ENCODE measurements around the gene TMEM72. TPM values are rescaled to one million over a fixed set of nuclear protein-coding genes. Genes with fewer than 3 reads are reported as not detected.

Gene TMEM72
- total and polyA plus RNA-seq, 2 experiments from 2014 or later, result 0.13 TPM; not detected in 1

DNA sequence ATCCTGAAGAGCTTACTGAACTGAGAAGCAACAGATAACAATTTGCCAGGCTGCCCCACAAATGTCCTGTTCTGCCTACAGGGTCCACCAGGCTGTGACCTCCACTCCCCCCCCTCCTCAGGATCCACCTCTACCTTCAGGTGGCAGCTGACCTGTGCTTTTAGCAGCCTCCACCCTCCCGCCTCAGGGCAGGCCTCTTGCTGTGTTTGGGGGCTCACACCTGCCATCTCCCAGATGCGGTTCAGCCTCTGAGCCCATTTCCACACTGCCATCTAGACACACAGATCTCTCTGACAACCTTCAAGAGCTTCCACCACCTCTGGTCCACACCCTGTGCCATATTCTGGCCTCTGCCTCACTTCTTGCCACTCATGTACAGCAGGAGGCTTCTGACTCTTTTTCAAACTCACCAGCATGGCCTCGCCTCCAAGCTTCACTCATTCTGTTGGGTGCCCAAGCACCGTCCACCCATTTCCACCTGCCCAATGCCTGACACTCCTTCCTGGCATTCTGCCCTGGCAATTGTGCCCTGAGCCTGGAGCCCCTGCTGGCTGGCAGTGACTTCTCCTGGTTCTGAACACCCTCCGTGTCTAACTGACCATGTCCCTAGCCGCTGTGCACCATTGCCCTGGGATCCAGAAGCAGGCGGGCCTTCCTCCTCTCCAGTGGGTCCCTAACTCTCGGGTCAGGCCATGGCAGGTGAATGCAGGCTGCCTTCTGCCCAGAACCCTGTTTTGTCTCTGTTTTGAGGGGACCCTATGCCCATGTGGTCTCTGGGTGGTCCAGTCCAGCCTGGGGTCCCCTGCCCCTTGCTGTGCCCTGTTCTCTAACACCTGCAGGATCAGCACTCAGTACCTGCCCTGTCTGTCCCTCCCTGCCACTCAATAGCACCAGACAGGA lies 18.5 kb downstream of the TMEM72 start:
- no peak for DNase-seq (ENCODE audit: low spot score)
- no peaks in the 10 kb centered on the region for H3K9me3 ChIP-seq (ENCODE audit: low read depth)
- WGBS (ENCODE audit: low lambda C conversion rate, missing lambda C conversion rate), result 79% methylated on average over 8 of the region's 8 CpGs

DNA sequence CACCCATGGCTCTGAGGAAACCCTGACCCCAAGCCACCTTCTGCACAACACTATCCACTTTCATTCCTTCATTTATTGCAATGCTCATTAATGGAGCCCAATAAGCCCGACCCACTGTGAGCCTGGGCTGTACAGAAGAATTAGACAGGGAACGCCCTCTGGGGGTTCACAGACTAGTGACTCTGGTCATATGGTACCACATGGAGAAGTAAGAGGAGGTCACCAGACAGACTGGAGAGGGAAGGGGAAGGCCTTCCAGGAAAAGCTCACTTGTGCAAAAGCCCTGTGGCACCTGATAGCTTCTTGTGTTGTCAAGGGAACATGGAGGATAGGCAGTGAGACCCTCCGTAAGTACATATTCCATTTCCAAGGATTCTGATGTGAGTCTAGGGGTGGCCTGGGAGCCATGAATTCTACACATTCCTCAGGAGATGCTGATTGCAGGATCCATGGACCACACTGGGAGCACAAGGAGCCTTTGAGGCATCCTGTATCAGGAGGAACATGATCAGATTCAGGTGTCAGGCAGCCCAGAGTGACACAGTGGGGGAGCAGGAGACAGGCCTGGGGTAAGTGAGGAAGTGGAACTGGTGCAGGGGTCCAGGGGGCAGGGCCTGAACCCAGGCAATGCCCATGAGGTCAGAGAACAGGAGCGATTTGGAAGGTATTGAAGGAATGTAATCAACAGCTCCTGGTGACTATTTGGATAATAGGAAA lies 19.9 kb downstream of the TMEM72 start:
- Histone ChIP-seq H2AFZ (no peak overlapping the region), H4K20me1 (ENCODE audit: insufficient read depth, poor library complexity, severe bottlenecking) (no peaks in the 10 kb centered on the region), H3K27ac (no peak overlapping the region), H3K79me2 (no peaks in the 10 kb centered on the region), H3K9me2 (replicated peaks; ENCODE audit: insufficient read depth) (no peaks in the 10 kb centered on the region), H3K36me3 (replicated peaks; ENCODE audit: insufficient read depth, low read depth) (no peaks in the 10 kb centered on the region), H3K9me3 (ENCODE audit: low read depth) (no peaks in the 10 kb centered on the region), H3K4me2 (no peak overlapping the region), H3K4me3 (no peak overlapping the region), H3K27me3 (no peaks in the 10 kb centered on the region), H3K4me1 (ENCODE audit: insufficient read depth) (no peaks in the 10 kb centered on the region)
- no peak for DNase-seq (ENCODE audit: low spot score)
- WGBS (ENCODE audit: low lambda C conversion rate, missing lambda C conversion rate), result 83% methylated on average over 4 of the region's 4 CpGs
- TF ChIP-seq EZH2 (IDR thresholded peaks at IDR 0.05; ENCODE audit: borderline replicate concordance) (no peak), EZH2phosphoT487 (IDR thresholded peaks at IDR 0.05; ENCODE audit: low read depth, severe bottlenecking, unreplicated experiment) (no peak)
- TF ChIP-seq, protein P1, sequence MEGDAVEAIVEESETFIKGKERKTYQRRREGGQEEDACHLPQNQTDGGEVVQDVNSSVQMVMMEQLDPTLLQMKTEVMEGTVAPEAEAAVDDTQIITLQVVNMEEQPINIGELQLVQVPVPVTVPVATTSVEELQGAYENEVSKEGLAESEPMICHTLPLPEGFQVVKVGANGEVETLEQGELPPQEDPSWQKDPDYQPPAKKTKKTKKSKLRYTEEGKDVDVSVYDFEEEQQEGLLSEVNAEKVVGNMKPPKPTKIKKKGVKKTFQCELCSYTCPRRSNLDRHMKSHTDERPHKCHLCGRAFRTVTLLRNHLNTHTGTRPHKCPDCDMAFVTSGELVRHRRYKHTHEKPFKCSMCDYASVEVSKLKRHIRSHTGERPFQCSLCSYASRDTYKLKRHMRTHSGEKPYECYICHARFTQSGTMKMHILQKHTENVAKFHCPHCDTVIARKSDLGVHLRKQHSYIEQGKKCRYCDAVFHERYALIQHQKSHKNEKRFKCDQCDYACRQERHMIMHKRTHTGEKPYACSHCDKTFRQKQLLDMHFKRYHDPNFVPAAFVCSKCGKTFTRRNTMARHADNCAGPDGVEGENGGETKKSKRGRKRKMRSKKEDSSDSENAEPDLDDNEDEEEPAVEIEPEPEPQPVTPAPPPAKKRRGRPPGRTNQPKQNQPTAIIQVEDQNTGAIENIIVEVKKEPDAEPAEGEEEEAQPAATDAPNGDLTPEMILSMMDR (IDR thresholded peaks at IDR 0.05; ENCODE audit: poor library complexity), result no peak

More for the DNA sequence above, 18.5 kb downstream of the TMEM72 start:
- Histone ChIP-seq H3K36me3 (replicated peaks; ENCODE audit: insufficient read depth, low read depth) (no peaks in the 10 kb centered on the region), H3K4me2 (no peak overlapping the region), H2AFZ (no peak overlapping the region), H3K4me3 (no peak overlapping the region), H3K27me3 (no peaks in the 10 kb centered on the region), H3K9me2 (replicated peaks; ENCODE audit: insufficient read depth) (no peaks in the 10 kb centered on the region), H4K20me1 (ENCODE audit: insufficient read depth, poor library complexity, severe bottlenecking) (no peaks in the 10 kb centered on the region), H3K4me1 (ENCODE audit: insufficient read depth) (no peaks in the 10 kb centered on the region), H3K79me2 (no peaks in the 10 kb centered on the region), H3K27ac (no peak overlapping the region)
- TF ChIP-seq, protein P1 (IDR thresholded peaks at IDR 0.05; ENCODE audit: poor library complexity), result no peak
- TF ChIP-seq EZH2phosphoT487 (IDR thresholded peaks at IDR 0.05; ENCODE audit: low read depth, severe bottlenecking, unreplicated experiment) (no peak), EZH2 (IDR thresholded peaks at IDR 0.05; ENCODE audit: borderline replicate concordance) (no peak)

DNA sequence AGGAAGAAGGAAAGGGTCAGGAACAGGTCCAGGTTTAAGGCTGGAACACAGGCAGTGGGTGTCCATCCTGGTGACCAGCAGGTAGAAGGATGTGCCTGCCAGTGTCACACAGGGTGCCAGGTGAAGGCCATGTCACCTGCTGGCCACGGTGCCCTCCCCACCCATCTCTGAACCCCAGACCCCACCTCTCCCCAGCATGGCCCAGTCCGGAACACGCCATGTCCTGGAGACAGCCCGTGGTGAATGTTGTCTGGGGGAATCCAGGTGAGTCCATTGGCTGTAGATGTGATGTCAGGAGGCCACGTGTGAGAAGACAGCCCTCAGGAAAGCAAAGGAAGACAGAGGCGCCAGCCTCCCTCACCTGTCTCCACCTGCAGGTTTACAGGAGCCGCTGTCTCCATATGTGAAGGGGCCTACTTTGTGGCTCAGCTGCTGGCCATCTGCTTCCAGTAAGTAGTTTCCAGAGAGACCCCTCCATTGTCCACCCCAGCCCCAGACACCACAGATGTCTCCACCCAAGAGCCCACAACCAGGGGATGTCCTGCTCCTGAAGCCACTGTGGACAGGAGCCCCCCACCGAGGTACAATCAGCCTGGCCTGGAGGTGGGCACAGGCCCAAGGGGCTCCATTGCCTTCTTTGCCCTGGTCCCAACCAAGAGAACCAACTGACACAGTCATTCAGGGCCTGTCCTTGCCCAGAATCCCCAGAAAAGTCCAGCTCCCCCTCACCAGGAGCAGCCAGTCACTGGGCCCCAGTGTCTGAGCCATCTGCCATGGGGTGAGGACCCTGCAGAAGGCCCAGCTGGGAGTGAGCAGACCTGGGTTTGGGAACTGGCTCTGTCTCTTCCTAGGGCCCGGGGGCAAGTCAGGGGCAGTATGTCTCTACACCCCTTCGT lies 20.7 kb downstream of the TMEM72 start:
- Histone ChIP-seq H3K4me2 (no peak overlapping the region), H3K9me2 (replicated peaks; ENCODE audit: insufficient read depth) (no peaks in the 10 kb centered on the region), H3K4me1 (ENCODE audit: insufficient read depth) (no peaks in the 10 kb centered on the region), H3K36me3 (replicated peaks; ENCODE audit: insufficient read depth, low read depth) (no peaks in the 10 kb centered on the region), H3K4me3 (no peak overlapping the region), H2AFZ (no peak overlapping the region), H3K27ac (no peak overlapping the region), H3K79me2 (no peaks in the 10 kb centered on the region), H4K20me1 (ENCODE audit: insufficient read depth, poor library complexity, severe bottlenecking) (no peaks in the 10 kb centered on the region), H3K9me3 (ENCODE audit: low read depth) (no peaks in the 10 kb centered on the region), H3K27me3 (no peaks in the 10 kb centered on the region)
- TF ChIP-seq EZH2phosphoT487 (IDR thresholded peaks at IDR 0.05; ENCODE audit: low read depth, severe bottlenecking, unreplicated experiment) (no peak), EZH2 (IDR thresholded peaks at IDR 0.05; ENCODE audit: borderline replicate concordance) (no peak)
- TF ChIP-seq, protein P1 (IDR thresholded peaks at IDR 0.05; ENCODE audit: poor library complexity), result no peak
- no peak for DNase-seq (ENCODE audit: low spot score)
- 90% methylated on average over 10 of the region's 10 CpGs for WGBS (ENCODE audit: low lambda C conversion rate, missing lambda C conversion rate)

Measured in hepatocyte (in vitro differentiated cells).